ENCODE data around the gene RASA3.

The RASA3 gene

GRCh38 chr13:114097893-114098688, 34.3 kb downstream of the RASA3 start:
- DNase-seq, result no peak

- peak; percentile 98 for DNase-seq
Observed at GRCh38 chr13:114097212-114097892, 35.1 kb downstream of the RASA3 start.

GRCh38 chr13:114096811-114097211, 35.6 kb downstream of the RASA3 start:
- DNase-seq, result peak; percentile 95

- no peak for DNase-seq
Observed at GRCh38 chr13:114096031-114096485, 36.4 kb downstream of the RASA3 start.

- no peak for DNase-seq
Observed at GRCh38 chr13:114095486-114095885, 36.9 kb downstream of the RASA3 start.

- no peak for DNase-seq
Observed at GRCh38 chr13:114093118-114093517, 39.3 kb downstream of the RASA3 start.

- DNase-seq, result no peak
Observed at GRCh38 chr13:114092468-114092867, 40.0 kb downstream of the RASA3 start.

GRCh38 chr13:114090476-114090875, 41.9 kb downstream of the RASA3 start:
- no peak for DNase-seq

- DNase-seq, result no peak
Observed at GRCh38 chr13:114089751-114090400, 42.5 kb downstream of the RASA3 start.

- DNase-seq, result no peak
Observed at GRCh38 chr13:114089341-114089740, 43.1 kb downstream of the RASA3 start.

- DNase-seq, result no peak
Observed at GRCh38 chr13:114088863-114089262, 43.6 kb downstream of the RASA3 start.

- no peak for DNase-seq
Observed at GRCh38 chr13:114088234-114088633, 44.2 kb downstream of the RASA3 start.

GRCh38 chr13:114087430-114087829, 45.0 kb downstream of the RASA3 start:
- DNase-seq, result no peak

GRCh38 chr13:114082849-114083645, 49.4 kb downstream of the RASA3 start:
- no peak for DNase-seq

- DNase-seq, result no peak
Observed at GRCh38 chr13:114081761-114082681, 50.4 kb downstream of the RASA3 start.

- no peak for DNase-seq
Observed at GRCh38 chr13:114080739-114081561, 51.5 kb downstream of the RASA3 start.

GRCh38 chr13:114079601-114080536, 52.6 kb downstream of the RASA3 start:
- no peak for DNase-seq

- DNase-seq, result no peak
Observed at GRCh38 chr13:114078461-114079451, 53.7 kb downstream of the RASA3 start.
